ENCODE results near the gene CERS5.

- TF ChIP-seq CTCF (IDR thresholded peaks at IDR 0.05; ENCODE audit: insufficient read depth, low read length, poor library complexity, severe bottlenecking): no peak
- TF ChIP-seq EZH2phosphoT487 (conservative IDR thresholded peaks at IDR 0.05; ENCODE audit: low read length): no peak
Observed at GRCh38 chr12:50188875-50189575, 21.9 kb upstream of the CERS5 start.

All from SU-DHL-6 (cell line).